ENCODE data around the gene NXPE3. TPM values are rescaled to one million over a fixed set of nuclear protein-coding genes. Genes with fewer than 3 reads are reported as not detected.
"Not testable (repeated sequence)": the region's sequence is repeated elsewhere in the genome, so short reads cannot be mapped to it uniquely, and the experiment has no call there.

NXPE3 gene
- 1.5 and 3.3 TPM in 2 replicates for total RNA-seq (2014; rRNA removed; shearing (Covaris generic))

- peak; percentile 83 for DNase-seq (ENCODE audit: low spot score)
Measured at GRCh38 chr3:101779047-101779821, at the start of gene NXPE3. TSS of gene NXPE3 (plus strand) at chr3:101779211. CDS start at chr3:101785597, 6,386 bp downstream.

- no peak for DNase-seq (ENCODE audit: low spot score)
Measured at GRCh38 chr3:101729586-101729985, 49.4 kb upstream of the NXPE3 start.

DNA sequence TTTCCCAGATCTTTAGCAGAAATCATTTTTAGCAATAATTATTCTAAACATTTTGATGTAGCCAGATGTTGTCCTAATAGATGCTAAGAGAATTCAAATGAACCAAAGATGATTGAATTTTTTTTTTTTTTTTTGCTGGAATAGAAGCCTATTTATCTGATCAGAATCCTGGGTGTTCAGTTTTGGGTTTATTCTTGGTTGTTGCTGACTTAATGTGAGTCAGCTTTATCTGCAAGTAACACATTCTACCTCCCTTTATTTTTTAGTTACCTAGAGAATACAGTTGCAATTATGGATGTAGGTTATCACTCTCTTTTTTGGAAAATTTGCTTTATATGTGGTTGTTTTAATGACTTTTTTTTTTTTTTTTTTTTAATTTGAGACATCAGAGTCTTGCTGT lies 48.2 kb upstream of the NXPE3 start:
- no peak for DNase-seq (ENCODE audit: low spot score)

GRCh38 chr3:101732240-101732641 lies 46.8 kb upstream of the NXPE3 start:
- DNase-seq (ENCODE audit: low spot score) = no peak

- DNase-seq (ENCODE audit: low spot score) = no peak
Measured at GRCh38 chr3:101735833-101736232, 43.2 kb upstream of the NXPE3 start.

GRCh38 chr3:101741914-101742313 lies 37.1 kb upstream of the NXPE3 start:
- DNase-seq (ENCODE audit: low spot score) = not testable (repeated sequence)

- DNase-seq (ENCODE audit: low spot score) = no peak
Measured at GRCh38 chr3:101744811-101745210, 34.2 kb upstream of the NXPE3 start.

DNA sequence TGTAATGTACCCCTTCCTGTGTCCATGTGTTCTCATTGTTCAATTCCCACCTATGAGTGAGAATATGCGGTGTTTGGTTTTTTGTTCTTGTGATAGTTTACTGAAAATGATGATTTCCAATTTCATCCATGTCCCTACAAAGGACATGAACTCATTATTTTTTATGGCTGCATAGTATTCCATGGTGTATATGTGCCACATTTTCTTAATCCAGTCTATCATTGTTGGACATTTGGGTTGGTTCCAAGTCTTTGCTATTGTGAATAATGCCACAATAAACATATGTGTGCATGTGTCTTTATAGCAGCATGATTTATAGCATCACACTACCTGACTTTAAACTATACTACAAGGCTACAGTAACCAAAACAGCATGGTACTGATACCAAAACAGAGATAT lies 33.1 kb upstream of the NXPE3 start:
- not testable (repeated sequence) for DNase-seq (ENCODE audit: low spot score)

DNA sequence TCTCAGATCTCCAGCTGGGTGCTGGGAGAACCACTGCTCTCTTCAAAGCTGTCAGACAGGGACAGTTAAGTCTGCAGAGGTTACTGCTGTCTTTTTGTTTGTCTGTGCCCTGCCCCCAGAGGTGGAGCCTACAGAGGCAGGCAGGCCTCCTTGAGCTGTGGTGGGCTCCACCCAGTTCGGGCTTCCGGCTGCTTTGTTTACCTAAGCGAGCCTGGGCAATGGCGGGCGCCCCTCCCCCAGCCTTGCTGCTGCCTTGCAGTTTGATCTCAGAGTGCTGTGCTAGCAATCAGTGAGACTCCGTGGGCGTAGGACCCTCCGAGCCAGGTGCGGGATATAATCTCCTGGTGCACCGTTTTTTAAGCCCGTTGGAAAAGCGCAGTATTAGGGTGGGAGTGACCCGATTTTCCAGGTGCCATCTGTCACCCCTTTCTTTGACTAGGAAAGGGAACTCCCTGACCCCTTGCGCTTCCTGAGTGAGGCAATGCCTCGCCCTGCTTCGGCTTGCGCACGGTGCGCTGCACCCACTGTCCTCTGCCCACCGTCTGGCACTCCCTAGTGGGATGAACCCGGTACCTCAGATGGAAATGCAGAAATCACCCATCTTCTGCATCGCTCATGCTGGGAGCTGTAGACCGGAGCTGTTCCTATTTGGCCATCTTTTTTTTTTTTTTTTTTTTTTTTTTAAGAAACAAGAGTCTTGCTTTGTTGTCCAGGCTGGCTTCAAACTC lies 25.5 kb upstream of the NXPE3 start:
- DNase-seq (ENCODE audit: low spot score) = not testable (repeated sequence)

GRCh38 chr3:101758224-101758623 lies 20.8 kb upstream of the NXPE3 start:
- no peak for DNase-seq (ENCODE audit: low spot score)

- no peak for DNase-seq (ENCODE audit: low spot score)
Measured at GRCh38 chr3:101762041-101762646, 16.9 kb upstream of the NXPE3 start.

GRCh38 chr3:101777745-101778281 lies 1.2 kb upstream of the NXPE3 start:
- DNase-seq (ENCODE audit: low spot score) = not testable (repeated sequence)

DNA sequence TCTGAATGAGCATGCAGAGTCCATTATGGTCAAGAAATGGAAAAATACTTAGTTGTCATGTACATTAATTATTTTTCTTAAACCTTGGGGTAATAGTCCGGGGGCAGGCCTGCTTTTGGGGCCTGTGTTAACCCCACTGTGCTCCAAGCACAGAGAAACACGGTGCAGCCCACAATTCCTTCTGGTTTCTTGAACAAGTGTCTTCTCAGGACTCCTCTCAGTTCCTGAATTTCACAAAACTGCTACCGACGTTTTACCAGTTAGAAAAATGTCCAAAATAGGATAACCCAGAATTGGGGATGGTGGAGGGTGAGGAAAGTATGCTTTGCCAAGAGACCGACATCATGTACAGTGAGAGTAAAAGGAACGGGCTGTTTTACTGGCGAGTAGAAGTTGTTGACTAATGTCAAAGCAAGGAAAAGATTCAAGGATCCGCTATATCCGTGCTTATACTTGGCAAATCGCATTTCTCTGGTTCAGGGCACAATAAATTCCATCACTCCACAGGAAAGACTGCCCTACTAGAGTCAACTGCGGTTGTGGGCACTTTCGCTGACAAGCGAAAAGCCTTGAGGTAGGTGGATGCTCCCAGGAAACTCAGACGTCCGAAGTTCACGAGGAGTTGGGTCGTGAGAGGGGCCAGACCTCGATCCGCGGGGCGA lies 495 bp upstream of the NXPE3 start:
- DNase-seq (ENCODE audit: low spot score) = no peak

- no peak for DNase-seq (ENCODE audit: low spot score)
Measured at GRCh38 chr3:101779822-101780381, 891 bp downstream of the NXPE3 start.

DNA sequence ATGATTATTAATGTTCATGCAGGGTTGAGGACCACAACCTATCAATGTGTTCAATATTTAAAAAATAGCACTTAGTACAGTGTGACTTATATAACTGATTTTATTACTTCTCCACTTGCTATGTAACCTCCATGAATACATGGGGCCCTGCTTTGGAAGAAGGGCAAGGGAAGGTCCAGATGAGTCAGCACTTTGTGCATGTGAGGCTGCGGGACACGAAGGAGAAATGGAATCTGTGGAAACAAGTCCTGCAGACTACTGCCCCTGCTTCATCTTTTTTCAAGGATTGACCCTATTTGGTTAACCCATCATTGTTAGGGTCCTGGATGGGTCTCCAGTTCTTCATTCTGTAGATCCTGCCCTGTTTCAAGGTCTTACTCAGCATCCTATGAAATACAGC lies 1.6 kb downstream of the NXPE3 start:
- no peak for DNase-seq (ENCODE audit: low spot score)

DNA sequence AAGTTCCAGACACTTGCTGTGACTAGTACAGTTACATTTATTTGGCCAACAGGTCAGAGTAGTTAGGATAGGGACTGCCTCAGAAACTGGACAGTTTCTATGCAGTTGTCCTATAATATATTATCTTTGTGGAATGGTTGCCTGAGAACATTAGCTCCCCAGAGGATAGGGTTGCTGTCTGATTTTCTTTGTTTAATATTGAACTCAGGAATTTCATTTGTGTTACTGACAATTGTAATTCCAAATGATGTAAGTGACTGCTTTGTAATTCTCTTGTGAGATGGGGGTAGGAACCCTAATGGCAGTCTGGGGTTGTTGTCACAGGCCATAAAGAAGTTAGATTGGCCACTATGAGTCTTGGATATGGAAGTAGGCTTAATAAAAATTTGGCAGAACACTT lies 2.2 kb downstream of the NXPE3 start:
- no peak for DNase-seq (ENCODE audit: low spot score)

GRCh38 chr3:101784855-101785613 lies 6.0 kb downstream of the NXPE3 start:
- no peak for DNase-seq (ENCODE audit: low spot score)

- DNase-seq (ENCODE audit: low spot score) = no peak
Measured at GRCh38 chr3:101791778-101792177, 12.8 kb downstream of the NXPE3 start.

DNA sequence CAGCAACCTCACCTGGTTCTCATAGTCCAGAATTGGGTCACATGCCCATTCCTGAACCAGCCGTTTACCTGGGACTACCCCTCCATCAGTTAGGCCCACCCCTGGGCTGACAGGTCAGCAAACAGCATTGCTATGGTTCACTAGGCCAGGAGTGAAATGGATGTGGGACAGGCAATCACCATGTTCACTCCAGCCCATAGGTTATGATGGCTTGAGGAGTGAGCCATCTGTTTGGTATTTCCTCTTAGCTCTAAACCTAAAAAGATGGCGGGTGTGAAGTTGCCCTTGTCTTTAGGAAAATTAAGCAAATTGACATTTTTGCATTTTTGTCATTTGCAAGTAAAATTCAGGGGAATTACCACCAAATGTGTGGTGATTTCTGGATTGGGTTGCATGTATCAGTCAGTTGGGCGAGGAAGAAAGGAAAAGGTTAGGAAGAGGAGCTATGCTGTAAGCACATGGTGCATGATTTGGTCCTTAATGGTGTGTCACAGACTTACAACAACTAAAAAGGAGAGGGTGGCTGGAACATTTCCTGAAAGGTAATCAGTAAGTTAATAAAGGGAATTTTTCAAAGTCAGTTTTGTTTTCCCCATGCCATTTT lies 17.2 kb downstream of the NXPE3 start:
- DNase-seq (ENCODE audit: low spot score) = no peak

DNA sequence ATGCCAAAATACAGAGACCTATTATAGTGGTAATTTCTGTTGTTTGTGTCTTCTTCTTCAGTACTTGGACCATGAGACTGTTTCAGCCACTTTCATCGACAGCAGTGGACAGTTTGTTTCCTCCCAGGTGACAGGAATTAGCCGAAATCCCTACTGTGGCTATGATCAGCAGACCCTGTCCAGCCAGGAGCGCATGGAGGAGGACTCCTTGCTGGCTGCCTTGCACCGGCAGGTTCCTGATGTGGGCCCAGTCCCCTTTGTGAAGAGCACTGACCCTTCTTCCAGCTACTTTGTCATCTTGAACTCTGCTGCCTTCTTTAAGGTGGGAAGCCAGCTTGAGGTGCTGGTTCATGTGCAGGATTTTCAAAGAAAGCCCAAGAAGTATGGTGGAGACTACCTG lies 22.2 kb downstream of the NXPE3 start:
- no peak for DNase-seq (ENCODE audit: low spot score)

Measured in HT-29 (cell line).